Osteoblast (primary cell): ENCODE measurements around the gene SEMA3F. TPM values are rescaled to one million over a fixed set of nuclear protein-coding genes. Genes with fewer than 3 reads are reported as not detected.

Experiments
- DNase-seq: peaks from one replicate; pipeline ENCODE4 v3.0.0; 2011; ENCODE audit warnings: low spot score, mixed read lengths; ENCODE audit not compliant: insufficient read length; ENCODE audit errors: missing footprints
- H2AFZ ChIP-seq: 2 replicates; pipeline ENCODE4 v1.6.0; 2011; ENCODE audit warnings: mild to moderate bottlenecking, low read length
- H3K27ac ChIP-seq: 2 replicates; pipeline ENCODE4 v1.5.1; 2011; ENCODE audit warnings: mild to moderate bottlenecking, low read depth, low read length, moderate library complexity
- H3K27me3 ChIP-seq: 2 replicates; pipeline ENCODE4 v1.6.0; 2012; ENCODE audit warnings: mild to moderate bottlenecking, control low read depth, inconsistent platforms, low read length, moderate library complexity; ENCODE audit not compliant: insufficient read depth
- H3K36me3 ChIP-seq: 2 replicates; pipeline ENCODE4 v1.5.1; 2011; ENCODE audit warnings: mild to moderate bottlenecking, low read length, control low read depth, moderate library complexity; ENCODE audit not compliant: insufficient read depth
- H3K4me1 ChIP-seq: 2 replicates; pipeline ENCODE4 v1.5.1; 2011; ENCODE audit warnings: mild to moderate bottlenecking, low read length, control low read depth, moderate library complexity; ENCODE audit not compliant: insufficient read depth
- H3K4me2 ChIP-seq: 2 replicates; pipeline ENCODE4 v1.6.0; 2011; ENCODE audit warnings: mild to moderate bottlenecking, low read length; ENCODE audit not compliant: insufficient read depth
- H3K4me3 ChIP-seq: fragments of 200-600 bp; sonication (generic); 3 replicates; pipeline ENCODE4 v1.5.1; 2012; ENCODE audit warnings: mild to moderate bottlenecking, low read length, inconsistent platforms; ENCODE audit not compliant: insufficient read depth
- H3K79me2 ChIP-seq: 2 replicates; pipeline ENCODE4 v1.6.0; 2012; ENCODE audit warnings: mild to moderate bottlenecking, low read length, control low read depth, inconsistent platforms; ENCODE audit not compliant: insufficient read depth
- H3K9me3 ChIP-seq: 2 replicates; pipeline ENCODE4 v1.5.1; 2011; ENCODE audit warnings: low read depth, low read length, control low read depth
- H4K20me1 ChIP-seq: 2 replicates; pipeline ENCODE4 v1.6.0; 2012; ENCODE audit warnings: mild to moderate bottlenecking, low read length, control low read depth; ENCODE audit not compliant: insufficient read depth
- CTCF ChIP-seq: IDR thresholded peaks from 2 replicates; pipeline ENCODE4 v1.5.1; 2011; ENCODE audit warnings: mild to moderate bottlenecking, low read depth, low read length, moderate library complexity; ENCODE audit errors: extremely low read depth
- total RNA-seq: library from RNA; depleted of rRNA; stranded (reverse); fragments of >200 nt; gene quantifications from 2 replicates; pipeline ENCODE4 v1.2.3, GENCODE V29; 2012

SEMA3F gene
- total RNA-seq, 1 donor: 5.1 TPM

DNA sequence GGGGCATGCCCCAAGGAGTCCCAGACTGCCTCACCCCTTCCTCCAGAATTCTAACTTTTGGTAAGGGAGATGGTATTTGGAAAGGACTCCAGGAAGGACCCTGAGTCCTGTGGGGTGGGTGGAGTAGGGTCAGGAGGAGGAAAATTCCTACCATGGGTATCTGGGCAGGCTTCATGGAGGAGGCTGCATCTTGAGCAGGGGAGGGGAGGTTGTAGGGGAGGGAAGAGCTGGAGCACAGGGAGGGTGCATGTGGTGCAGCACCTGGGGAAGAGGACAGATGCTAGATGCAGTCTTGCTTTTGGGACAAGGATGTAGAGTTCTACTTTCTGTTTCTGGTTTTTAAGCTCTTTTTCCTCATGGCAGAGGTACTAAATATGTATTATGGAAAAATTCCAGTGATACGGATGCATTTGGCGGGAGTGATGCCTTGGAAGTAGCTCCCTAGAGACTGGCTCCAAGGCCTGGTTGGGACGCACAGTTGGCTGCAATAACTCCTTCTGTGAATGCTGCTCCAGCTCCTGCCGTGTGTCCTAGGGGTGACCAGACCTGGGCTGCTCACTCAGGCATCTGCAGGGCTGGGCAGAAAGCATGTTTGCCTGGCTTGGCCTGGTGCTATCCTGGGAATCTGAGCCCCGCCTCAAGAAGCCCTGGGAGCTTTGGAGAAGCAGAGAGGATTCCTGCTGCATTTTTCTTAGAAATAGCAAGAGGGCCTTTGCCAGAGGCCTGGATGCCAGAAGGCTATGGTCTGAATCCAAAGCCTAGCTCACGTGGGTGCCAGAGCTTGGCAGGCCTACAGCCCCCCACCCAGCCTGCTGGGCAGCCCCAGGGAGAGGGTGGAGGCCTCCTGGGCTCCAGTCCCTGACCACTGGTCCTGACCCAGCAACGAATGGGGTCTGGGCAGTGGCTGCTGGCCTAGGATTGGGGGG, 10.1 kb downstream of the SEMA3F start:
- no peak overlapping the region for H2AFZ ChIP-seq
- peaks cover 52% of the 10 kb centered on the region for H3K4me1 ChIP-seq

GRCh38 chr3:50165910-50166538, 10.9 kb downstream of the SEMA3F start:
- H3K4me3 ChIP-seq: peak overlapping the region; percentile 34
- H2AFZ ChIP-seq: peak overlapping the region; percentile 18
- peaks cover 59% of the 10 kb centered on the region for H3K4me1 ChIP-seq
- H3K36me3 ChIP-seq: no peaks in the 10 kb centered on the region
- H3K27me3 ChIP-seq: no peaks in the 10 kb centered on the region
- peak overlapping the region; percentile 61 for H3K4me2 ChIP-seq
- peak overlapping the region; percentile 64 for H3K27ac ChIP-seq
- H4K20me1 ChIP-seq: no peaks in the 10 kb centered on the region
- peak; percentile 90 for DNase-seq
- H3K79me2 ChIP-seq: peaks cover 32% of the 10 kb centered on the region
- no peak for TF ChIP-seq CTCF
- H3K9me3 ChIP-seq: no peaks in the 10 kb centered on the region

More for the DNA sequence above, 10.1 kb downstream of the SEMA3F start:
- peak overlapping the region; percentile 61 for H3K4me2 ChIP-seq
- no peaks in the 10 kb centered on the region for H3K36me3 ChIP-seq
- peak overlapping the region; percentile 34 for H3K4me3 ChIP-seq
- H3K27ac ChIP-seq: peak overlapping the region; percentile 64
- no peak for TF ChIP-seq CTCF
- H3K79me2 ChIP-seq: peaks cover 25% of the 10 kb centered on the region
- H4K20me1 ChIP-seq: no peaks in the 10 kb centered on the region
- H3K27me3 ChIP-seq: no peaks in the 10 kb centered on the region
- H3K9me3 ChIP-seq: no peaks in the 10 kb centered on the region
- DNase-seq: peak; percentile 97

DNA sequence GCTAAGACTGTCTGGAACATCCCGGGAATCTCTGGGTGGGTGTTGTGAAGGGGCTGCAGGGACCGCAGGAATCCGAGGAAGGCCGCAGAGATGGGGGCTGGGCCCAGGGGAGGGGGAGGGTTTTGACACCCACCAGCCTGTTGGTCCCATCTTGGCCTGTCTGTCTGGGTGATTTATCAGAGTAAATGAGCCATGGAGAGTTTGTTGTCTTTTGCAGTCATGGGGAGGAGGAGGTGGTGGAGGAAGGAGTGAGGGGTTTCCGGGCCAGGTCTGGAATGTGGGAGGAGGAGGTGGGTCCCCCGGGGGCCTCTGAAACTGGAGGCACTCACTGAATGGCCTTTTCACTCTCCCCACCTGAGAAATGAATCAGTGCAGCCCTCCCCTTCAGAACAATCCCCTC, 11.5 kb downstream of the SEMA3F start:
- Histone ChIP-seq H3K4me3 (no peak overlapping the region), H3K9me3 (no peaks in the 10 kb centered on the region), H3K79me2 (peaks cover 38% of the 10 kb centered on the region), H3K4me1 (peaks cover 63% of the 10 kb centered on the region), H3K27ac (peak overlapping the region; percentile 64), H2AFZ (peak overlapping the region; percentile 13), H3K27me3 (no peaks in the 10 kb centered on the region), H4K20me1 (no peaks in the 10 kb centered on the region), H3K36me3 (no peaks in the 10 kb centered on the region), H3K4me2 (peak overlapping the region; percentile 30)
- no peak for TF ChIP-seq CTCF
- no peak for DNase-seq
